Measurements from ENCODE around the gene RAB11A.
"Not testable (repeated sequence)": the region's sequence is repeated elsewhere in the genome, so short reads cannot be mapped to it uniquely, and the experiment has no call there.

Gene RAB11A

DNA sequence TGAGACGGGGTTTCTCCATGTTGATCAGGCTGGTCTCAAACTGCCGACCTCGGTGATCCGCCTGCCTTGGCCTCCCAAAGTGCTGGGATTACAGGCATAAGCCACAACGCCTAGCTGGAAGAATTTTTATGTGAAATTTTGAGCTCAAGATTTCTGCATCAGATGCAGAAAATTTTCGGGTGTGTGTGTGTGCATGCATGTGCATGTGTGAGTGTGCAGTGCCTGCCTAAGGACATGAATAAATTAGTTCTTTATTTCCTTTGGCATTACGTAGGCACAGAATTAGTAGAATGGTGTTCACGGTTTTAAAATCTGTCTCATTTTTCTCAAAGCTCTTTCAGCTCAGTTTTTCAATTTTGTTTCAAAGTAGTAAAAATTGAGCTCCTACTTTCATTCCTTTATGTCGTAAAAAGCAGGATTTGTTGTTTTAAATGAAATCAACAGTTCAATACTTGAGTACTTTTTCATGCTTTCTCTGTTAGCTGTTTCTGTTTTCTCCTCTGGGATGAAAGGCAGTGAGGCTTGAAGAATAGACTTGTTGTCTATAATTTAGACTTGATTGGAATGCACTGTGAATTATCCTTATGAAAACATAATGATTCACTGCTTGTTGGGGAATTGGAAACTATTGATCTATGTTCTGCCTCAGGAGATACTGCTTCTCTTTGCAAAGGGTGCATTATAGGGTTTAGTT lies 23.3 kb upstream of the RAB11A start:
- DNase-seq, result no peak

- no peak for DNase-seq
Observed at GRCh38 chr15:65847989-65848388, 21.3 kb upstream of the RAB11A start.

DNA sequence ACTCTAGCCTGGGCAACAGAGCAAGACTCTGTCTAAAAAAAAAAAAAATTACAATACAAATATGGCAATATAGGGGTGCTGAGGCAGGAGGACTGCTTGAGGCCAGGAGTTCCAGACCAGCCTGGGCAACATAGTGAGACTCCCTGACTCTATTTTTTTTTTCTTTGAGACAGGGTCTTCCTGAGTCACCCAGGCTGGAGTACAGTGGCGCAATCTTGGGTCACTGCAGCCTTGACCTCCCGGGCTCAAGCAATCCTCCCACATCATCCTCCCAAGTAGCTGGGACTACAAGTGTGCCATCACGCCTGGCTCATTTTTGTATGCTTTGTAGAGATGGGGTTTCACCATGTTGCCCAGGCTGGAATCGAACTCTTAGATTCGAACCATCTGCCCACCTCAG lies 17.3 kb upstream of the RAB11A start:
- DNase-seq, result no peak

- DNase-seq, result no peak
Observed at GRCh38 chr15:65856821-65857455, 12.4 kb upstream of the RAB11A start.

DNA sequence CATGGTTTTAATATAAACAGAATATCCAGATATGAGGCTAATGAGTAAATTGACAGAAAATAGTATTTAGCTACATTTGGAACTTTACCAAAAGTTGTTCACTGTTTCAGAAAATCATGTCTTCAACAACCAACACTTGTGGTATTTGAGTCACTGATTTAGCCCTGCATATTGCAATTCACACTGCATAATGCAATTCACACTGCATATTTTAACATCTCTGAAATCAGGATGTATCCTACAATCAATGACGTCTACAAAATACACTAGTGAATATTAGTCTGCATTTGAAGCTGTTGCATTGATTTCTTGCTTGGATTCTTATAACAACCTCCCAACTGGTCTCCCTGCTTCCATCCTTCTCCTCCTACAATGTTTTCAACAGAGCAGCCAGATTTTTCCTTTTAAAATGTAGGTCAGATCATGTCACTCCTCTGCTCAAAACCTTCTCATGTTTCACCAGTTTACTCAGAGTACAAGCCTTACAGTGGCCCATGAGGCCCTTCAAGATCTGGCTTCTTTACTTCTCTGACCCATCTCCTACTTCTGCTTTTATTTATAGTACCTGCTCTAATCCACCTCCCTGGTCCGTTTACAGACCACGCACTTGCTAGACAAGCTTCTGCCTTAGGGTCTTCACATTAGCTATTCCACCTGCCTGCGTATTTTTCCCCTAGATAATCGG lies 11.4 kb upstream of the RAB11A start:
- no peak for DNase-seq

DNA sequence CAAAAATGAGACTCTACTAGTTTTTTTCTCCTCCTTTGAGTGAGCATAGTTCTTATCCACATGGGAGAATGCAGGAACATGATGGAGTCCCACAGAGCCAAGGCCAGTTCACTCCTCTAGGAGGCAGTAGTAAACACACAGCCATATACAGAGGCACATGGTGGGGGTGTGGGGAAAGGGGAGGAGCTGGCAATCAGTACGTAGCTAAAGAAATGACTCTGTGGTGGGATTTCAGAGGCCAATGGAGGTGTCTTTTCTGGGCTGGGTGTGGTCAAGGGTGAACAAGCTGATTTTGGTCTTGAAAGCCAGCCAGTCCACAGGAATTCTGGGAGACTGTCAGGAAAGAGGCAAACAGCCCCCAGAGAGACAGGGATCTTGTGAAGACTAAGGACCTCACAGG lies 6.6 kb upstream of the RAB11A start:
- peak; percentile 37 for DNase-seq

DNA sequence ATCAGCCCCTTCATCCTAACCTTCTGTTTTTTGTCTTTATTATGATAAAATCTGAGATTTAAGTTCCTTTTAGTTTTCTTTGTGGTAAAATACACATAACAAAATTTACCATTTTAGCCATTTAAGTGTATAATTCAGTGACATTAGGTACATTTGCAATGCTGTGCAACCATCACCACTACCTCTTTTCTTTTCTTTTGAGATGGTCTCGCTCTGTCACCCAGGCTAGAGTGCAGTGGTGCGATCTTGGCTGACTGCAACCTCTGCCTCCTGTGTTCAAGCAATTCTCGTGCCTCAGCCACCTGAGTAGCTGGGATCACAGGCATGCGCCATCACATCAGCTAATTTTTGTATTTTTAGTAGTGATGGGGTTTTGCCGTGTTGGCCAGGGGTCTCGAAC lies 6.2 kb upstream of the RAB11A start:
- no peak for DNase-seq

- DNase-seq, result no peak
Observed at GRCh38 chr15:65867244-65867643, 2.0 kb upstream of the RAB11A start.

DNA sequence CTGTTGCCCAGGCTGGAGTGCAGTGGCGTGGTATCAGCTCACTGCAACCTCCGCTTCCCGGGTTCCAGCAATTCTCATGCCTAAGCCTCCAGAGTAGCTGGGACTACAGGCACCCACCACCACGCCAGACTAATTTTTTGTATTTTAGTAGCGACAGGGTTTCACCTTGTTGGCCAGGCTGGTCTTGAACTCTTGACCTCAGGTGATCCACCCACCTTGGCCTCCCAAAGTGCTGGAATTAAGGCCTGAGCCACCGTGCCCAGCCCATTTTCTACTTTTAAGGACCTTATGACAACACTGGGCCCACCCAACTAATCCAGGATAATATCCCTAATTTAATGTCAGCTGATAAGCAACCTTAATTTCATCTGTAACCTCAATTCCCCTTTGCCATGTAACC lies 1.4 kb upstream of the RAB11A start:
- not testable (repeated sequence) for DNase-seq

DNA sequence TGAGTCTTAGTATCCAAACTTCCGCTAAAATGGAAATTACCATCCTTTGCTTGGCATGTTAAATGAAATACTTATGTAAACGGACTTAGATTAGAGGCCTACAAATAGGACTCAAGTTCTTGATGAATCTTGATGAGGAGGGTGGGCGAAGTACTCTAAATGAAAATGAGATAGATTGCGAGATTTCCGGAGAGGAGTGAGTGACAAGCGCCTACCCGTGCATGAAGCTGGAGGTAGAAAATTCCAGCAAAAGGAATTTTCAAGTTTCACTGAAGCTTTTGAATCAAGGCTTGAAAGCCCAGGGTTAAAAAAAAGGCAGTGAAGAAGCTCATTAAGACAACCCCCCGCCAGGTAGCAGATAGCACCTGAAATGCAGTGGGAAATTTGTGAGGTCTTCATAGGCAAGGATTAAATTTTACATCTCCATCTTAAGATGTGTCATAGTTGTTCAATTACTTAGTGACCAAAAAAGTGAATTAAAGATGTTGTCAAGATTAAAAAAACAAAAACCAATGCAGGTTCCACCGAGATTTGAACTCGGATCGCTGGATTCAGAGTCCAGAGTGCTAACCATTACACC lies 655 bp upstream of the RAB11A start:
- no peak for DNase-seq

DNA sequence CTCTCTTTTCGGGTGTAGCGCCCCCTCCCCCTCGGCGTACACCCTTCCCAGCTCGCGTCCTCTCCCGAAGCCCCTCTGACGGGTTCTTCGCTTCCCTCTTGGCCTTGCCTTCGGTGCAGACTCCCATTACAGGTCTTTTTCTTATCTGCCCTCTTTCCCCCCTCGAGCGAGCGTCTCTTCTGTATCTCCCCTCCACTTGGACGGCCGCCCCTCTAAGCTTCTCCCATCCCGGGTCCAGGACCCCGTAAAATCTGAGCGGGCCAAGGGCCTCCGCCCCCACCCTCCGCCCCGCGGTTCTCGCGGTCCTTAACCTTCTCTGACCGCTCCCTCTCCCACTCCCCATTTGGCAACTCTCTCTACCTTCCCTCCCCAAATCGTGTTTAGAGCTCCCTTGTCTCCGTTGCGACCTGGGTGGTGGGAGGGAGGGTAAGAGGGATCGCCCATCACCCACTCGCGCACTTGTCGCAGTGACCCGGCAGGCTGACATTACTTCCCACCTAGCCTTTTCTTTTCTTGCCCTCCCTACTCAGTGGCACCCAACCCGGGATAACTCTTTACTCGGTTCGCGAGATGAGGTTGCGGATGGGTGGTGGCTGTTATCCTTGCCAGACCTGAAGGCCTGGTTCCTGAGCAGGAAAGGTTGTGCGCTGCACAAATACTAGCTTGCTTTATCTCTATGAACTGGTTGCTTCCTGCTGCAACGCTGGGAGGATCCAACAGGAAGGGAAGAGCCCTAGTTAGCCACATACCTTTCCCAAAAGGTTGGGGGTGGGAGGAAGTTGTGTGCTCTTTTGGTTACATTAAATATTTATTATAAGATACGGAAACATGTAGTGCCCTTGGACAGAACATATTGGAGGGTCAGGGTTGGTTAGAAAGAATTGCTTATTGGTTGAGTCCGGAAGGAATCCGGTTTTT lies 922 bp downstream of the RAB11A start:
- DNase-seq, result peak; percentile 51

DNA sequence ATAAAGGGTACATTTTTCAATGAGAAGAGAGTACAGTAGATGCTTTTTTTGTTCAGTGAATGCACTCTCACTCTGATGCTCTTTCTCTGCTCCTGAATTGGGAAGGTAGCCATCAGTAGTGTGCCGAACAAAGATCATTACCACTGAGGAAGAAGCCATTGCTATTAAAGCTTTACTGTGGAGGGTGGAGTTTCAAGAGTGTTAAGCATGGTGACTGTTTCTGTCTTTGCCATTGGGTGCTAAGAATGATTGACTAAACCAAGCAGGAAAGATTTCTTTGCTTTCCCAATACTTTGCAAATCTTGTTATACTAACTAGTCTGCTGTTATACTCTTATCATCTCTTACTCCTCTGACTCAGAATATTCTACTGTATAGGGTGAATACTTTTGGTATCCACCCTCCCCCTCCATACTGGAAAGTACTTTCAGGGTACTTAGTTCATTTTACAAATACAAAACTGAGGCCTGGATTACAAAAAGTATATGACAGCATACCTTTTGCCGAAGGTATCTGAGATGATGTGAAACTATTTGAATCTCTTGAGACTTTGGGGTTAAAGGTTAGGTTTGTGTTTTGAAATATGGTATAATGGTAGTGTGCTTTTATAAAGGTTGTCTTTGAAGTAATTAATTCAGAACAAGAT lies 1.7 kb downstream of the RAB11A start:
- DNase-seq, result no peak

GRCh38 chr15:65871886-65872285 lies 2.6 kb downstream of the RAB11A start:
- not testable (repeated sequence) for DNase-seq

GRCh38 chr15:65872596-65872995 lies 3.3 kb downstream of the RAB11A start:
- not testable (repeated sequence) for DNase-seq

DNA sequence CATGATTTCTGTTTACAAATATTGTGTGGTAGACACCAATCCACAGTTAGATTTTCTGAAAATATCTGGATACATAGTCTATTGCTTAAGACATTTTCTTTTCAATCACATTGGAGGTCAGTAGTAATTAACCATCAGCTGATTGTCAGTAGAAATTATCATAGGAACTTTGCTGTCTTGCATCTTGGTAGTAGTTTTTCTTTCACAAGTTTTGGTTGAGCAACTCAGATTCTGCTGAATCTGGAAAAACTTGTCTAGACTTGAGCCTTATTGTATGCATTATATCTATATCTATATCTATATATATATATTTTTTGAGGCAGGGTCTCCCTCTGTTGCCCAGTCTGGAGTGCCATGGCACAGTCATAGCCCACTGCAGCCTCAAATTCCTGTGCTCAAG lies 4.0 kb downstream of the RAB11A start:
- DNase-seq, result no peak

DNA sequence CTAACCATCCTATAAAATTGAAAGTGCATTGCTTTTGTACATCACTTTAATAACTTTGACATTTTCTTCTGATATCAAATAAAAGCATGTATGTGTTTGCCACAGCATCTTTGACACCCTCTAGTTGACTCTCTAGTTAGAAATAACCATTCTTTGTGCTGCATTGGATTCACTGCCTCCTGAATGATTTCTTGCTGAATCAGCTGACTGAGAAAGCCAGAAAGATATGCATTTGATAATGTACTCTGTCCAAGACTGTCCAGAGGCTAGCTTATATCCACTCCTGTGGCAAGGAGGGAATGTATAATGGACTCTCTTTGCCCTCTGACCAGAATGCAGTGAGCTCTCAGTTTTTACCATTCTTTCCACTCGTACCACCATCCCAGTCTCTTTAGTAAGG lies 6.2 kb downstream of the RAB11A start:
- no peak for DNase-seq

DNA sequence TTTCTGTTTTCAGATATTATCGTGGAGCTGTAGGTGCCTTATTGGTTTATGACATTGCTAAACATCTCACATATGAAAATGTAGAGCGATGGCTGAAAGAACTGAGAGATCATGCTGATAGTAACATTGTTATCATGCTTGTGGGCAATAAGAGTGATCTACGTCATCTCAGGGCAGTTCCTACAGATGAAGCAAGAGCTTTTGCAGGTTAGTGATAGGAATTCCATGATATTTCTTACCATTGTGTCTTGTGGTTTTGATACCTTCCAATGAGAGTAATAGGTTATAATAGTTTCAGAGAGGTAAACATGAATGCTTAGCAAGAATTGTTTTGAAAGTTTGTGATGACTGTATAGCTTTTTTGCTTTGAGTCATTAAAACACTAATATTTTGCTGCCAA lies 8.5 kb downstream of the RAB11A start:
- no peak for DNase-seq

- DNase-seq, result no peak
Observed at GRCh38 chr15:65881766-65882434, 12.6 kb downstream of the RAB11A start.

DNA sequence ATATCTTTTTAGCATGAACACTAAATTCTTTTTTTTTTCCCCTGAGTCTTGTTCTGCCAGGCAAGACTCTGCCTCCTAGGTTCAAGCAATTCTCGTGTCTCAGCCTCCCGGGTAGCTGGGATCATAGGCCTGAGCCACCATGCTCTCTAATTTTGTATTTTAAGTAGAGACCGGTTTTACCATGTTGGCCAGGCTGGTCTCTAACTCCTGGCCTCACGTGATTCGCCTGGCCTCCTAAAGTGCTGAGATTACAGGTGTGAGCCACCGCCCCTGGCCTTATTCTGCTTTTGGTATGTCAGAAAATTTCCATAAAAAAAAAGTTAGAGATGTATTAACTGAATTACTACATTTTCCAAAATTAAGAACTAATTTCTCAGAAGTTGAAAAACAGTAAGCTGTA lies 14.3 kb downstream of the RAB11A start:
- no peak for DNase-seq

- no peak for DNase-seq
Observed at GRCh38 chr15:65884511-65884910, 15.2 kb downstream of the RAB11A start.

GRCh38 chr15:65885668-65886218 lies 16.5 kb downstream of the RAB11A start:
- DNase-seq, result no peak

Measured in right hindlimb (tissue), 1 donor.